Ovary (tissue), 10 donors: Measurements from ENCODE around the gene FNDC10. TPM values are rescaled to one million over a fixed set of nuclear protein-coding genes. Genes with fewer than 3 reads are reported as not detected.
"Not testable (repeated sequence)": the region's sequence is repeated elsewhere in the genome, so short reads cannot be mapped to it uniquely, and the experiment has no call there.

ENCODE experiments used
- DNase-seq, 5 donors: peaks; one replicate each; pipeline ENCODE4 v3.0.0-alpha.2; 2019 to 2020
- H3K27ac ChIP-seq, 2 donors: fragments of 200-600 bp; one replicate each; pipeline versions ENCODE4 v1.5.1 to v1.8.0; 2019 to 2022
- H3K27me3 ChIP-seq: fragments of 200-600 bp; one replicate; pipeline ENCODE4 v1.8.0; 2022
- H3K36me3 ChIP-seq: fragments of 200-600 bp; sonication (generic); one replicate; pipeline ENCODE4 v1.5.1; 2019
- H3K4me1 ChIP-seq: one replicate; pipeline ENCODE4 v1.8.1; 2013; ENCODE audit warnings: mild to moderate bottlenecking, moderate library complexity; ENCODE audit not compliant: insufficient read depth
- H3K4me3 ChIP-seq: fragments of 200-600 bp; sonication (generic); one replicate; pipeline ENCODE4 v1.5.1; 2017
- H3K9me3 ChIP-seq, 2 donors: fragments of 200-600 bp in 1 of 2; sonication (generic) in 1 of 2; one replicate each; pipeline versions ENCODE4 v1.5.1 to v1.8.1; 2013 to 2019; ENCODE audit warnings: mild to moderate bottlenecking in 1 of 2, moderate library complexity in 1 of 2
- CTCF ChIP-seq, 3 donors: fragments of 450-650 bp in 2 of 3; fragments of 200-600 bp in 1 of 3; IDR thresholded peaks; one replicate each; pipeline versions ENCODE4 v1.5.1 to v1.8.0; 2016 to 2022; ENCODE audit warnings: antibody characterized with exemption in 3 of 3, mild to moderate bottlenecking in 1 of 3
- EP300 ChIP-seq: sonication (generic); formaldehyde crosslinking; IDR thresholded peaks from one replicate; pipeline ENCODE4 v1.6.1; 2017; ENCODE audit warnings: antibody characterized with exemption
- POLR2A ChIP-seq: fragments of 450-650 bp; IDR thresholded peaks from one replicate; pipeline ENCODE4 v1.6.1; 2017; ENCODE audit warnings: antibody characterized with exemption, mild to moderate bottlenecking, moderate library complexity
- WGBS, 3 donors: extraction: QIAGEN DNeasy Blood & Tissue Kit in 1 of 3; methylation state at CpG; one replicate each; pipeline versions ENCODE4 v1.1.5 to v1.1.7; 2013 to 2017; 5-methylcytosine and 5-hydroxymethylcytosine counted together
- intact Hi-C, 4 donors: fragments of 100-400 bp; cut with DNase I; formaldehyde crosslinking; loops; one replicate each; pipeline versions ENCODE4 v1.11.0 to v1.15.1; 2022 to 2023
- long read RNA-seq, 3 donors: library from polyadenylated mRNA in 2 of 3; unstranded in 2 of 3; transcript quantifications; one replicate each; pipeline ENCODE4 v2.0.0 and lab custom pipeline, GENCODE V29; 2021 to 2026
- polyA plus RNA-seq, 2 donors: library from polyadenylated mRNA; stranded (reverse); fragments of 200-250 nt in 1 of 2; fragments of 350-450 nt in 1 of 2; fragmentation: Illumina TruSeq in 1 of 2; extraction: RNeasy Lipid Tissue Mini Kit (QIAGEN cat#74804) in 1 of 2; gene quantifications; one replicate each; pipeline ENCODE4 v1.2.3, GENCODE V29; 2013 to 2014
- total RNA-seq, 7 donors: library from RNA; depleted of rRNA in 2 of 7; stranded (reverse); fragments of >200 nt in 2 of 7; fragmentation: NEBNext Ultra II Directional in 3 of 7; extraction: Animal tissue kit (Norgen Biotek cat#: 25700) in 3 of 7; gene quantifications; one replicate each; pipeline versions ENCODE4 v1.1.0 to v1.2.4, GENCODE V29; 2016 to 2023
- donor health status: DM: no; HTN: no; CAD: no; lungs with moderate emphysema.
- donor health status: DM: no; HTN: no; CAD: no.
- donor health status: Bipolar disorder and iron deficiency.
- donor health status: DM: yes; HTN: yes; CAD: no.
- donor health status: DM: no; HTN: no; CAD: no.
- donor health status: DM: yes; HTN: yes; CAD: no.

FNDC10 gene
- total RNA-seq (1 to 10 TPM in 5 of 7 donors, under 1 TPM in 2; 0.33 to 3.2 (median 2.0) TPM), polyA plus RNA-seq (1 to 10 TPM in 1 of 2 donors, not detected in 1; 1.5 TPM)
- long read RNA-seq, donor 1: 0 reads
- long read RNA-seq, donor 2, transcript FNDC10-201 (1 exons, 2,085 nt): major isoform, 13 of 13 reads
- long read RNA-seq, donor 2, partial matches to known transcripts: 0 of 13 reads
- long read RNA-seq, donor 2, other reads (novel, unspliced or antisense): 0 of 13 reads
- long read RNA-seq, donor 3, transcript FNDC10-201 (1 exons, 2,085 nt): major isoform, 15 of 15 reads
- long read RNA-seq, donor 3, partial matches to known transcripts: 0 of 15 reads
- long read RNA-seq, donor 3, other reads (novel, unspliced or antisense): 0 of 15 reads

- 2 to 4% (median 3%) methylated on average over 26 to 125 of the region's 125 CpGs for WGBS, 3 donors
- no peak within 1 kb of the TSS for H3K27ac ChIP-seq
- peaks cover 8% of the 10 kb centered on the region for H3K27me3 ChIP-seq
- no peak for TF ChIP-seq EP300
- TF ChIP-seq POLR2A: no peak
- no peak for TF ChIP-seq CTCF (IDR thresholded peaks at IDR 0.05)
- peak within 1 kb of the TSS; percentile 28 for H3K4me3 ChIP-seq
- intact Hi-C loops: no loop called here
- H3K9me3 ChIP-seq: no peaks in the 10 kb centered on the region
- H3K4me1 ChIP-seq: peaks cover 10% of the 10 kb centered on the region
- H3K36me3 ChIP-seq: no peaks in the 10 kb centered on the region
- no peak for DNase-seq
Measured at GRCh38 chr1:1599935-1600860, at the start of gene FNDC10. FNDC10 (minus strand) TSS chr1:1600135; CDS start chr1:1600015, 120 bp downstream.

GRCh38 chr1:1648265-1648664 lies 48.3 kb upstream of the FNDC10 start:
- H3K4me3 ChIP-seq, H3K27ac ChIP-seq: not testable (repeated sequence)
- WGBS, 3 donors: 85 to 89% (median 89%) methylated on average over 11 of the region's 11 CpGs

GRCh38 chr1:1647567-1648241 lies 47.8 kb upstream of the FNDC10 start:
- H3K36me3 ChIP-seq, H3K4me3 ChIP-seq, H3K27ac ChIP-seq, H3K9me3 ChIP-seq, H3K4me1 ChIP-seq, intact Hi-C loops, H3K27me3 ChIP-seq: not testable (repeated sequence)
- 89 to 92% (median 89%) methylated on average over 17 of the region's 17 CpGs for WGBS, 3 donors
- peak in 1 of 5 donors; percentile 18 for DNase-seq

More at GRCh38 chr1:1648265-1648664, 48.3 kb upstream of the FNDC10 start:
- H3K36me3 ChIP-seq, H3K4me1 ChIP-seq, intact Hi-C loops, H3K27me3 ChIP-seq, H3K9me3 ChIP-seq: not testable (repeated sequence)
- peak in 1 of 5 donors; percentile 31 for DNase-seq

GRCh38 chr1:1646326-1646725 lies 46.4 kb upstream of the FNDC10 start:
- H3K27ac ChIP-seq, H3K4me1 ChIP-seq, intact Hi-C loops, H3K9me3 ChIP-seq, DNase-seq, H3K27me3 ChIP-seq, H3K36me3 ChIP-seq, H3K4me3 ChIP-seq: not testable (repeated sequence)
- WGBS, 3 donors: 84 to 90% (median 85%) methylated on average over 4 to 5 of the region's 5 CpGs

GRCh38 chr1:1640711-1641461 lies 41.0 kb upstream of the FNDC10 start:
- H3K36me3 ChIP-seq, H3K9me3 ChIP-seq, H3K4me1 ChIP-seq, intact Hi-C loops, H3K27me3 ChIP-seq, H3K4me3 ChIP-seq, H3K27ac ChIP-seq: not testable (repeated sequence)
- peak in 1 of 5 donors; percentile 18 for DNase-seq
- WGBS, 3 donors: 91 to 95% (median 92%) methylated on average over 21 to 32 of the region's 38 CpGs

- H3K4me1 ChIP-seq, H3K27me3 ChIP-seq, H3K27ac ChIP-seq, H3K36me3 ChIP-seq, H3K9me3 ChIP-seq, H3K4me3 ChIP-seq, intact Hi-C loops: not testable (repeated sequence)
- WGBS, 3 donors: 97 to 100% methylated on average over 5 to 14 of the region's 25 CpGs; no CpG with 5 or more reads in 1 of the 3 donors
- DNase-seq: peak in 1 of 5 donors; percentile 13
Measured at GRCh38 chr1:1640081-1640480, 40.1 kb upstream of the FNDC10 start.

- 88 to 93% (median 92%) methylated on average over 14 to 16 of the region's 16 CpGs for WGBS, 3 donors
Measured at GRCh38 chr1:1639368-1639767, 39.4 kb upstream of the FNDC10 start.

GRCh38 chr1:1638528-1638927 lies 38.6 kb upstream of the FNDC10 start:
- H3K36me3 ChIP-seq, H3K9me3 ChIP-seq, H3K4me1 ChIP-seq, H3K4me3 ChIP-seq, H3K27ac ChIP-seq, intact Hi-C loops, H3K27me3 ChIP-seq: not testable (repeated sequence)
- 72 to 84% (median 82%) methylated on average over 2 to 9 of the region's 13 CpGs for WGBS, 3 donors
- peak in 1 of 5 donors; percentile 13 for DNase-seq

More at GRCh38 chr1:1639368-1639767, 39.4 kb upstream of the FNDC10 start:
- H3K27ac ChIP-seq, intact Hi-C loops, H3K9me3 ChIP-seq, H3K27me3 ChIP-seq, H3K4me3 ChIP-seq, H3K36me3 ChIP-seq, H3K4me1 ChIP-seq: not testable (repeated sequence)
- DNase-seq: peak in 1 of 5 donors; percentile 17

GRCh38 chr1:1637479-1637875 lies 37.5 kb upstream of the FNDC10 start:
- WGBS, 3 donors: 72 to 93% (median 80%) methylated on average over 12 to 14 of the region's 14 CpGs
- intact Hi-C loops, H3K4me1 ChIP-seq, H3K9me3 ChIP-seq, H3K4me3 ChIP-seq, H3K36me3 ChIP-seq, H3K27ac ChIP-seq, H3K27me3 ChIP-seq: not testable (repeated sequence)
- DNase-seq: peak in 1 of 5 donors; percentile 28
